Immature natural killer cell (primary cell): ENCODE measurements around the gene DRAM1. TPM values are rescaled to one million over a fixed set of nuclear protein-coding genes. Genes with fewer than 3 reads are reported as not detected.

ENCODE experiments used
- DNase-seq, 3 donors: peaks; one replicate each; pipeline ENCODE4 v3.0.0; 2022; ENCODE audit warnings: mixed read lengths in 1 of 3
- H3K27ac Mint-ChIP-seq, 6 donors: one replicate each; pipeline ENCODE4 v1.8.0; 2020; ENCODE audit warnings: mixed read lengths in 6 of 6, mild to moderate bottlenecking in 5 of 6, inconsistent platforms in 4 of 6, moderate library complexity in 3 of 6
- H3K27me3 Mint-ChIP-seq, 3 donors: one replicate each; pipeline ENCODE4 v1.8.0; 2020 to 2021; ENCODE audit warnings: low read depth in 3 of 3, mild to moderate bottlenecking in 3 of 3, mixed read lengths in 3 of 3, moderate library complexity in 3 of 3, inconsistent platforms in 1 of 3
- H3K36me3 Mint-ChIP-seq, 3 donors: one replicate each; pipeline ENCODE4 v1.8.0; 2020; ENCODE audit warnings: mixed read lengths in 3 of 3, inconsistent platforms in 2 of 3, mild to moderate bottlenecking in 2 of 3
- H3K4me1 Mint-ChIP-seq, 2 donors: one replicate each; pipeline ENCODE4 v1.8.0; 2020; ENCODE audit warnings: inconsistent platforms in 2 of 2, mild to moderate bottlenecking in 2 of 2, mixed read lengths in 2 of 2, moderate library complexity in 1 of 2
- H3K4me3 Mint-ChIP-seq, 5 donors: one replicate each; pipeline ENCODE4 v1.8.0; 2020; ENCODE audit warnings: mild to moderate bottlenecking in 5 of 5, mixed read lengths in 5 of 5, inconsistent platforms in 3 of 5, moderate library complexity in 3 of 5
- H3K9me3 Mint-ChIP-seq, 6 donors: one replicate each; pipeline ENCODE4 v1.8.0; 2020; ENCODE audit warnings: mild to moderate bottlenecking in 6 of 6, mixed read lengths in 6 of 6, inconsistent platforms in 4 of 6, moderate library complexity in 3 of 6
- polyA plus RNA-seq, 3 donors: library from polyadenylated mRNA; unstranded; fragments of 300-500 nt; fragmentation: Illumina TruSeq; gene quantifications; one replicate each; pipeline ENCODE4 v1.2.3, GENCODE V29; 2021

Gene DRAM1
- polyA plus RNA-seq, 3 donors from 2014 or later, result 2.1 to 7.6 (median 4.1) TPM

- DNase-seq, result no peak
- Mint-ChIP-seq H3K4me3 (no peak overlapping the region), H3K36me3 (peaks cover 0 to 6% (median 5%) of the 10 kb centered on the region in 3 donors), H3K9me3 (peaks cover 0 to 3% (median 0%) of the 10 kb centered on the region in 6 donors), H3K4me1 (no peaks in the 10 kb centered on the region), H3K27ac (no peak overlapping the region), H3K27me3 (peaks cover 0 to 4% (median 2%) of the 10 kb centered on the region in 3 donors)
Measured at GRCh38 chr12:101927036-101927435, 49.7 kb downstream of the DRAM1 start.

- Mint-ChIP-seq H3K27me3 (peaks cover 0 to 4% (median 2%) of the 10 kb centered on the region in 3 donors), H3K4me3 (no peak overlapping the region), H3K36me3 (peaks cover 0 to 5% (median 4%) of the 10 kb centered on the region in 3 donors), H3K4me1 (no peaks in the 10 kb centered on the region), H3K9me3 (peaks cover 0 to 3% (median 0%) of the 10 kb centered on the region in 6 donors), H3K27ac (no peak overlapping the region)
- DNase-seq, result no peak
Measured at GRCh38 chr12:101927999-101928398, 50.6 kb downstream of the DRAM1 start.

- peaks cover 0 to 4% (median under 1%) of the 10 kb centered on the region in 3 donors for H3K36me3 Mint-ChIP-seq
- no peak for DNase-seq
- H3K27ac Mint-ChIP-seq, result no peak overlapping the region
- H3K4me1 Mint-ChIP-seq, result no peaks in the 10 kb centered on the region
- H3K27me3 Mint-ChIP-seq, result peaks cover 0 to 4% (median 2%) of the 10 kb centered on the region in 3 donors
- peaks cover 0 to 3% (median 0%) of the 10 kb centered on the region in 6 donors for H3K9me3 Mint-ChIP-seq
- H3K4me3 Mint-ChIP-seq, result no peak overlapping the region
Measured at GRCh38 chr12:101928556-101928955, 51.2 kb downstream of the DRAM1 start.

GRCh38 chr12:101929365-101930041 lies 52.1 kb downstream of the DRAM1 start:
- Mint-ChIP-seq H3K27ac (no peak overlapping the region), H3K9me3 (peaks cover 0 to under 1% (median 0%) of the 10 kb centered on the region in 6 donors), H3K4me3 (no peak overlapping the region)

GRCh38 chr12:101931498-101932326 lies 54.3 kb downstream of the DRAM1 start:
- H3K9me3 Mint-ChIP-seq, result no peaks in the 10 kb centered on the region
- H3K27me3 Mint-ChIP-seq, result peaks cover 0 to 4% (median 2%) of the 10 kb centered on the region in 3 donors
- DNase-seq, result no peak
- H3K4me3 Mint-ChIP-seq, result no peak overlapping the region
- no peaks in the 10 kb centered on the region for H3K36me3 Mint-ChIP-seq
- H3K4me1 Mint-ChIP-seq, result no peaks in the 10 kb centered on the region
- H3K27ac Mint-ChIP-seq, result no peak overlapping the region

More at GRCh38 chr12:101929365-101930041, 52.1 kb downstream of the DRAM1 start:
- peaks cover 0 to 4% (median 2%) of the 10 kb centered on the region in 3 donors for H3K27me3 Mint-ChIP-seq
- H3K36me3 Mint-ChIP-seq, result no peaks in the 10 kb centered on the region
- no peaks in the 10 kb centered on the region for H3K4me1 Mint-ChIP-seq
- DNase-seq, result no peak

GRCh38 chr12:101933866-101934514 lies 56.6 kb downstream of the DRAM1 start:
- no peak for DNase-seq
- no peaks in the 10 kb centered on the region for H3K4me1 Mint-ChIP-seq
- H3K36me3 Mint-ChIP-seq, result no peaks in the 10 kb centered on the region
- no peak overlapping the region for H3K4me3 Mint-ChIP-seq
- no peak overlapping the region for H3K27ac Mint-ChIP-seq
- H3K27me3 Mint-ChIP-seq, result peaks cover 0 to 4% (median 0%) of the 10 kb centered on the region in 3 donors
- H3K9me3 Mint-ChIP-seq, result no peaks in the 10 kb centered on the region

- H3K27me3 Mint-ChIP-seq, result peaks cover 0 to 3% (median 1%) of the 10 kb centered on the region in 3 donors
- H3K9me3 Mint-ChIP-seq, result no peaks in the 10 kb centered on the region
- no peak overlapping the region for H3K27ac Mint-ChIP-seq
- H3K4me1 Mint-ChIP-seq, result no peaks in the 10 kb centered on the region
- no peaks in the 10 kb centered on the region for H3K36me3 Mint-ChIP-seq
- no peak overlapping the region for H3K4me3 Mint-ChIP-seq
- DNase-seq, result no peak
Measured at GRCh38 chr12:101935890-101936746, 58.7 kb downstream of the DRAM1 start.

GRCh38 chr12:101939306-101939705 lies 61.9 kb downstream of the DRAM1 start:
- H3K4me3 Mint-ChIP-seq, result no peak overlapping the region
- no peak overlapping the region for H3K27ac Mint-ChIP-seq
- H3K9me3 Mint-ChIP-seq, result no peaks in the 10 kb centered on the region
- H3K27me3 Mint-ChIP-seq, result peaks cover 2 to 3% (median 2%) of the 10 kb centered on the region in 3 donors
- no peak for DNase-seq
- H3K4me1 Mint-ChIP-seq, result no peaks in the 10 kb centered on the region
- no peaks in the 10 kb centered on the region for H3K36me3 Mint-ChIP-seq

- H3K4me3 Mint-ChIP-seq, result no peak overlapping the region
- H3K27ac Mint-ChIP-seq, result no peak overlapping the region
- H3K27me3 Mint-ChIP-seq, result peaks cover 2 to 3% (median 2%) of the 10 kb centered on the region in 3 donors
- no peaks in the 10 kb centered on the region for H3K36me3 Mint-ChIP-seq
- no peaks in the 10 kb centered on the region for H3K4me1 Mint-ChIP-seq
- DNase-seq, result peak; percentile 18 to 41 (median 30)
- H3K9me3 Mint-ChIP-seq, result no peaks in the 10 kb centered on the region
Measured at GRCh38 chr12:101939856-101940265, 62.5 kb downstream of the DRAM1 start.

GRCh38 chr12:101940400-101940950 lies 63.1 kb downstream of the DRAM1 start:
- Mint-ChIP-seq H3K36me3 (no peaks in the 10 kb centered on the region), H3K4me1 (no peaks in the 10 kb centered on the region)

GRCh38 chr12:101941306-101942249 lies 64.2 kb downstream of the DRAM1 start:
- no peak for DNase-seq
- Mint-ChIP-seq H3K4me3 (no peak overlapping the region), H3K36me3 (no peaks in the 10 kb centered on the region), H3K27me3 (peaks cover 2 to 4% (median 3%) of the 10 kb centered on the region in 3 donors), H3K4me1 (no peaks in the 10 kb centered on the region), H3K27ac (no peak overlapping the region), H3K9me3 (no peaks in the 10 kb centered on the region)

More at GRCh38 chr12:101940400-101940950, 63.1 kb downstream of the DRAM1 start:
- H3K4me3 Mint-ChIP-seq, result no peak overlapping the region
- no peak overlapping the region for H3K27ac Mint-ChIP-seq
- no peaks in the 10 kb centered on the region for H3K9me3 Mint-ChIP-seq
- DNase-seq, result no peak
- peaks cover 2 to 3% (median 2%) of the 10 kb centered on the region in 3 donors for H3K27me3 Mint-ChIP-seq

GRCh38 chr12:101942250-101942605 lies 64.8 kb downstream of the DRAM1 start:
- H3K4me3 Mint-ChIP-seq, result no peak overlapping the region
- H3K27ac Mint-ChIP-seq, result no peak overlapping the region
- peaks cover 2 to 4% (median 3%) of the 10 kb centered on the region in 3 donors for H3K27me3 Mint-ChIP-seq
- H3K36me3 Mint-ChIP-seq, result no peaks in the 10 kb centered on the region
- no peak for DNase-seq
- H3K4me1 Mint-ChIP-seq, result no peaks in the 10 kb centered on the region
- no peaks in the 10 kb centered on the region for H3K9me3 Mint-ChIP-seq
